ENCODE measurements around the gene MT4.
"Not testable (repeated sequence)": the region's sequence is repeated elsewhere in the genome, so short reads cannot be mapped to it uniquely, and the experiment has no call there.

MT4 gene

GRCh38 chr16:56580391-56581048, 15.6 kb downstream of the MT4 start:
- no peak for TF ChIP-seq BHLHE40 (IDR thresholded peaks at IDR 0.05; ENCODE audit: borderline replicate concordance)
- no peak for TF ChIP-seq ZNF384 (IDR thresholded peaks at IDR 0.05)
- TF ChIP-seq ELF4 (IDR thresholded peaks at IDR 0.05), result no peak
- no peak for TF ChIP-seq LEF1 (IDR thresholded peaks at IDR 0.05; ENCODE audit: borderline replicate concordance)
- no peak for TF ChIP-seq CTBP1 (IDR thresholded peaks at IDR 0.05; ENCODE audit: borderline replicate concordance)
- TF ChIP-seq SP1 (IDR thresholded peaks at IDR 0.05), result no peak
- no peak for TF ChIP-seq HDGF (IDR thresholded peaks at IDR 0.05; ENCODE audit: borderline replicate concordance)
- TF ChIP-seq ARNT (IDR thresholded peaks at IDR 0.05), result no peak
- no peak for TF ChIP-seq TARDBP (IDR thresholded peaks at IDR 0.05)
- TF ChIP-seq NFRKB (IDR thresholded peaks at IDR 0.05), result no peak
- TF ChIP-seq SUZ12 (IDR thresholded peaks at IDR 0.05), result no peak
- no peak for TF ChIP-seq PKNOX1 (IDR thresholded peaks at IDR 0.05)
- no peak for TF ChIP-seq FOXA1 (IDR thresholded peaks at IDR 0.05)
- no peak for TF ChIP-seq FOXM1 (IDR thresholded peaks at IDR 0.05; ENCODE audit: borderline replicate concordance)
- no peak for TF ChIP-seq L3MBTL2 (conservative IDR thresholded peaks at IDR 0.05)
- TF ChIP-seq FOXK2 (IDR thresholded peaks at IDR 0.05), result no peak
- no peak for DNase-seq (ENCODE audit: extremely low spot score)
- ChIA-PET CTCF (no interaction called here), POLR2A (no interaction called here)

GRCh38 chr16:56582911-56583310, 18.0 kb downstream of the MT4 start:
- CTCF ChIA-PET; DNase-seq (ENCODE audit: extremely low spot score): not testable (repeated sequence)
- POLR2A ChIA-PET, result interaction anchor here (0.7 kb wide), 1 partner anchor 132 kb away, joined by 3 read pairs; the partner anchor contains the start of genes NUDT21 and OGFOD1

DNA sequence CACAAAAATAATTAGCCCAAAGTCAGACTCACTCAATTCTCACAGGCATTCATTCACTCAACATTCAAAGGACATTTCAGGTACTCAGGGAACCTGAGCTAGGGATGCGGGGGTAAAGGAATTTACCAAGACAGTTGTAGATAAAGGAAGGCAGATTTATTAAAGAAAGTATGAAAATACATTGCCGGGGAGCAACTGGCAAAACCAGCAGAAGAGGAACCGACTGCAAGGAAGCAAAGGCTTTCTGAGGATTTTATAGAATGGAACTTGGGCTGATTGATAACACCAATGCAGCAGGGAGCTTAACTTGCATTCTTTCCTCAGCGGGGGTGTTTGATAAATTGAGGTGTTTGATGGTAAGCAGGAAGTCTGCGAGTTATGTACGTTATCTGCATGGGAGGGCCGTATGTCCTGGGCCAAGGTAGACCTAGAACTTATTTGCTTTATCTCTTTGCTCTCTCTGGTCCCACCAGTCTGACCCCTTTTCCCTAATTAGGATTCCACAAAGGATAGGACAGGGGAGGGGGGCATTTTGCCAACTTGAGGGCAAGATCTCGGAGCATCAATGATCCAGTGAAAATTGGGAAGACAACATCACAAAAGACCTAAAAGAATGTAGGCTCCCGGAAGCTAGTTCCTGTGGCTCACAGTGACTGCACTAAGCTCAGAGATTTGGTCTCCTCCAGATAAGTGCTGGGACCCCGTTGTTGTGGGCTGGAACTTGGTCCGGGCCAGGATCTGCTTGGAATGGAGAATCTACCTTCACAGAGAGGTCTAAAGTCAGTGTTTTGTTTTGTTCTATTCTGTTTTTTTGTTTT, 18.7 kb downstream of the MT4 start:
- ChIA-PET POLR2A (no interaction called here), CTCF (no interaction called here)
- no peak for DNase-seq (ENCODE audit: extremely low spot score)
- TF ChIP-seq SP1 (IDR thresholded peaks at IDR 0.05) (no peak), NFRKB (IDR thresholded peaks at IDR 0.05) (no peak), CTBP1 (IDR thresholded peaks at IDR 0.05; ENCODE audit: borderline replicate concordance) (no peak), SUZ12 (IDR thresholded peaks at IDR 0.05) (no peak)

- POLR2A ChIA-PET, result no interaction called here
- DNase-seq (ENCODE audit: extremely low spot score), result no peak
Observed at GRCh38 chr16:56584276-56584675, 19.4 kb downstream of the MT4 start.

DNA sequence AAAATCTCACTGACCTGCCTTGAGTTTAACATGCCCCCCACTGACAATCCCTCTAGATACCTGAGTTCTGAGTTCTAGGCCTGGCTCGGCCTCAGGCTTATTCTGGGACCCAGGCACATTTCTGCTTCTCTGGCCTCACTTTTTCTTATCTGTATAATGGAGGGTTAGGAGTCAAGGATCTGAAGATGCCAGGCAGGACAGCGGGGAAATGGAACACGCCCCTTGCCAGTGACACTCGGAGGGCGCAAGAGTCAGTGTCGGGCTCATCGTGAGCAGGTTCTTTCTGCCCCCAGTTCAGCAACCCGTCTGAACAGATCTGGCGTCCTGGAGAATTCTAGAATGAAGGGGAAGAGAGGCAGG, 23.9 kb downstream of the MT4 start:
- POLR2A ChIA-PET, result no interaction called here
- no peak for DNase-seq (ENCODE audit: extremely low spot score)
- no peak for TF ChIP-seq PKNOX1 (IDR thresholded peaks at IDR 0.05)
- TF ChIP-seq SP1 (IDR thresholded peaks at IDR 0.05), result no peak
- no peak for TF ChIP-seq FOXM1 (IDR thresholded peaks at IDR 0.05; ENCODE audit: borderline replicate concordance)
- TF ChIP-seq ARNT (IDR thresholded peaks at IDR 0.05), result no peak
- TF ChIP-seq ELF4 (IDR thresholded peaks at IDR 0.05), result no peak
- no peak for TF ChIP-seq L3MBTL2 (conservative IDR thresholded peaks at IDR 0.05)
- no peak for TF ChIP-seq FOXK2 (IDR thresholded peaks at IDR 0.05)
- CTCF ChIA-PET, result no interaction called here

More at GRCh38 chr16:56584276-56584675, 19.4 kb downstream of the MT4 start:
- CTCF ChIA-PET, result no interaction called here
- no peak for TF ChIP-seq SUZ12 (IDR thresholded peaks at IDR 0.05)
- no peak for TF ChIP-seq CTBP1 (IDR thresholded peaks at IDR 0.05; ENCODE audit: borderline replicate concordance)
- TF ChIP-seq ARNT (IDR thresholded peaks at IDR 0.05), result no peak
- no peak for TF ChIP-seq ELF4 (IDR thresholded peaks at IDR 0.05)
- no peak for TF ChIP-seq FOXA1 (IDR thresholded peaks at IDR 0.05)
- TF ChIP-seq L3MBTL2 (conservative IDR thresholded peaks at IDR 0.05), result no peak
- TF ChIP-seq FOXM1 (IDR thresholded peaks at IDR 0.05; ENCODE audit: borderline replicate concordance), result no peak
- TF ChIP-seq NFRKB (IDR thresholded peaks at IDR 0.05), result no peak
- no peak for TF ChIP-seq ZNF384 (IDR thresholded peaks at IDR 0.05)
- no peak for TF ChIP-seq FOXK2 (IDR thresholded peaks at IDR 0.05)
- no peak for TF ChIP-seq BHLHE40 (IDR thresholded peaks at IDR 0.05; ENCODE audit: borderline replicate concordance)
- TF ChIP-seq SP1 (IDR thresholded peaks at IDR 0.05), result no peak
- no peak for TF ChIP-seq HDGF (IDR thresholded peaks at IDR 0.05; ENCODE audit: borderline replicate concordance)
- no peak for TF ChIP-seq LEF1 (IDR thresholded peaks at IDR 0.05; ENCODE audit: borderline replicate concordance)
- no peak for TF ChIP-seq TARDBP (IDR thresholded peaks at IDR 0.05)
- no peak for TF ChIP-seq PKNOX1 (IDR thresholded peaks at IDR 0.05)

DNA sequence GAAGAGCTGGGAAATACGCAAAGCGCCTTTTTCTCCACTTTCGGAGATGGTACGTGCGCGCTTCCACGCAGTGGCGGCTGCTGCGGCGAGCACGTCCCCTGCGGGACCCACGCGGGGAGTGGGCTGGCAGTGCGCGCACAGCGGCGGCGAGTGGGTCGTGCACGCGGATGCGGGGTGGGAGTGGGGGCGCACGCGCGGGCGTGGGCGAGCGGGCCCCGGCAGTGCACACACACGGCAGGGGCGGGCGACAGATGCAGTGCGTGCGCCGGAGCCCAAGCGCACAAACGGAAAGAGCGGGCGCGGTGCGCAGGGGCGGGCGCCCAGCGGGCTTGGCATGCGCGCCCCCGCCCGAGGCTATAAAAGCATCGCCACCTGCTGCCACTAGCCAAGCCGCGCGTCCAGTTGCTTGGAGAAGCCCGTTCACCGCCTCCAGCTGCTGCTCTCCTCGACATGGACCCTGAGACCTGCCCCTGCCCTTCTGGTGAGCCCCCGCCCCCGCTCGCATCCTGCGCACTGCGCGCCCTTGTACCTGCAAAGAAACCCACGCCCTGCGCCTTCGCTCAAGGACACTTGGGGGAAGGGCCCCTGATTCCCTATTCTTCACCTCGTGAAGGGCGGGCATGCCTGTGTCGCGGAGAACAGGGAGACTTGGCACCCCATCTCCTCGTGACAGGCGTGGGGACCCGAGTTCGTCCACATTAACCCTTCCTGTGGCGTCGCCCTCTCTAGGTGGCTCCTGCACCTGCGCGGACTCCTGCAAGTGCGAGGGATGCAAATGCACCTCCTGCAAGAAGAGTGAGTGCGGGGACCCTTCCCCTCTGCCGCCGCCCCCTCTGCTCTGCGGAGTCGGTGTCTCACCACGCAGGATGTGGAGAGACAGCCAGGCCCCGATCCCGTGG, 24.5 kb downstream of the MT4 start, which contains the start of gene MT3:
TSS of gene MT3 (plus strand) at position 388 of the 899 bp plus-strand sequence. CDS start at position 451, 63 bp downstream.
- POLR2A ChIA-PET, result no interaction called here
- TF ChIP-seq ZNF384 (IDR thresholded peaks at IDR 0.05), result no peak
- TF ChIP-seq FOXA1 (IDR thresholded peaks at IDR 0.05), result no peak
- TF ChIP-seq HDGF (IDR thresholded peaks at IDR 0.05; ENCODE audit: borderline replicate concordance), result no peak
- TF ChIP-seq ARNT (IDR thresholded peaks at IDR 0.05), result no peak
- TF ChIP-seq FOXM1 (IDR thresholded peaks at IDR 0.05; ENCODE audit: borderline replicate concordance), result no peak
- no peak for TF ChIP-seq LEF1 (IDR thresholded peaks at IDR 0.05; ENCODE audit: borderline replicate concordance)
- no peak for TF ChIP-seq L3MBTL2 (conservative IDR thresholded peaks at IDR 0.05)
- no peak for TF ChIP-seq SP1 (IDR thresholded peaks at IDR 0.05)
- no peak for TF ChIP-seq SUZ12 (IDR thresholded peaks at IDR 0.05)
- TF ChIP-seq ELF4 (IDR thresholded peaks at IDR 0.05), result no peak
- TF ChIP-seq PKNOX1 (IDR thresholded peaks at IDR 0.05), result no peak
- TF ChIP-seq FOXK2 (IDR thresholded peaks at IDR 0.05), result no peak
- TF ChIP-seq BHLHE40 (IDR thresholded peaks at IDR 0.05; ENCODE audit: borderline replicate concordance), result no peak
- CTCF ChIA-PET, result no interaction called here
- DNase-seq (ENCODE audit: extremely low spot score), result no peak
